Neural progenitor cell (in vitro differentiated cells): ENCODE measurements around the gene PARP8.

Source experiments
- CTCF ChIP-seq: fragments of 200-600 bp; sonication (generic); IDR thresholded peaks from 2 replicates; pipeline ENCODE4 v1.5.1; 2017; ENCODE audit warnings: antibody characterized with exemption, mild to moderate bottlenecking
- EZH2 ChIP-seq: fragments of 200-600 bp; sonication (generic); IDR thresholded peaks from 2 replicates; pipeline ENCODE4 v1.6.1; 2017; ENCODE audit warnings: antibody characterized with exemption, mild to moderate bottlenecking, moderate library complexity
- EZH2phosphoT487 ChIP-seq: fragments of 200-600 bp; sonication (generic); IDR thresholded peaks from 2 replicates; pipeline ENCODE4 v1.6.1; 2017; ENCODE audit warnings: antibody characterized with exemption

- no peak for TF ChIP-seq EZH2
- peak; percentile 1 for TF ChIP-seq CTCF
- TF ChIP-seq EZH2phosphoT487 = no peak
Observed at GRCh38 chr5:50667653-50668595, 1.5 kb downstream of the PARP8 start.
